ENCODE data around the gene ZRANB2. TPM values are rescaled to one million over a fixed set of nuclear protein-coding genes. Genes with fewer than 3 reads are reported as not detected.

Gene ZRANB2
- total and polyA plus RNA-seq, 10 of the 15 experiments (the other 5 are each of a cell fraction or from before 2014, with no cell fraction given): 68.4 to 189 (median 138) TPM

- TF ChIP-seq TCF7 (IDR thresholded peaks at IDR 0.05; ENCODE audit: borderline replicate concordance) (no peak), SUPT20H (IDR thresholded peaks at IDR 0.05; ENCODE audit: borderline replicate concordance, control insufficient read depth, low read depth, low read length) (no peak), SPI1 (IDR thresholded peaks at IDR 0.05; ENCODE audit: borderline replicate concordance, insufficient read depth, low read depth, low read length) (no peak), PAX5 (IDR thresholded peaks at IDR 0.05; ENCODE audit: borderline replicate concordance, low read depth, low read length) (no peak), BRCA1 (IDR thresholded peaks at IDR 0.05; ENCODE audit: low read depth, low read length) (no peak)
Measured at GRCh38 chr1:71044833-71045232, 36.0 kb downstream of the ZRANB2 start (continued).

DNA sequence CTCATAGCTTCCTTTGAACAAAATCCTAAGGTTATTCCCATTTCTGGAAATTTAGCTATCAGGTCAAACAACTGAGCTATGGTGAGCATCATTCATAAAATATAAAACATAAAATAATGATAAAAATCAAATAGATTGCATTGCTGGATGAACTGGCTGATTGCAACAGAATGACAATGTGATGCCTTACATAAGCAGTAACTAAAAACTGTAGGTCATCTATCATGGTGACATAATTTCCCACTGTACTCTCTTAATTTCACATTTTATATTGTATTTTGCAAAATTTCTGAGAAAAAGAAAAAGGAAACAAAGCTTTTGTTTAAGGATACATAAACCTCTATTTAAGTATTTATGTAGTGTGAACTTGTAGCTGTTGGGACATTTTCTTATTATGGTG is 37.8 kb downstream of the ZRANB2 start:
- POLR2A ChIA-PET: no interaction called here
- in situ Hi-C loops (cut with MboI): no loop called here
- no TSS peak for BruUV-seq (replicated peaks)

GRCh38 chr1:71041806-71042205 is 39.0 kb downstream of the ZRANB2 start:
- intact Hi-C loops (cut with micrococcal nuclease; ENCODE audit: unreplicated experiment) (no loop called here), in situ Hi-C loops (cut with MboI) (no loop called here)
- Histone ChIP-seq H3K79me2 (ENCODE audit: control insufficient read depth, insufficient read depth, low read length) (no peaks in the 10 kb centered on the region), H3K27me3 (replicated peaks in 1 of 2; ENCODE audit: control insufficient read depth in 2 of 2, insufficient read depth in 2 of 2, low read length in 1 of 2) (peaks cover 1 to 3% of the 10 kb centered on the region in 2 experiments; a peak in 3 of 4 replicates), H3K9ac (ENCODE audit: control insufficient read depth, insufficient read depth, low read length) (no peak overlapping the region), H3K4me1 (ENCODE audit: control insufficient read depth, insufficient read depth, low read length) (no peaks in the 10 kb centered on the region), H3K4me2 (ENCODE audit: control insufficient read depth, insufficient read depth) (no peak overlapping the region), H2AFZ (ENCODE audit: control insufficient read depth, low read depth, low read length) (no peak overlapping the region), H3K4me3 (no peak overlapping the region), H3K36me3 (ENCODE audit: control insufficient read depth in 2 of 2, insufficient read depth in 2 of 2, low read length in 1 of 2) (no peaks in the 10 kb centered on the region), H4K20me1 (ENCODE audit: control insufficient read depth, insufficient read depth) (no peaks in the 10 kb centered on the region), H3K9me3 (replicated peaks; ENCODE audit: control insufficient read depth, insufficient read depth, low read length) (no peaks in the 10 kb centered on the region), H3K27ac (ENCODE audit: control insufficient read depth, insufficient read depth) (no peak overlapping the region)
- BruUV-seq (replicated peaks): no TSS peak
- RAD21 ChIA-PET (ENCODE audit: unreplicated experiment): no interaction called here
- SMC1A ChIA-PET (ENCODE audit: uncharacterized antibody, unreplicated experiment): no interaction called here
- POLR2A ChIA-PET: no interaction called here
- CTCF ChIA-PET: no interaction called here
- ATAC-seq (no peak), DNase-seq (ENCODE audit: low read depth, low spot score) (no peak), FAIRE-seq (no peak)
- 33% methylated on average over 2 of the region's 2 CpGs for WGBS (ENCODE audit: insufficient coverage, insufficient replicate concordance, low lambda C conversion rate, missing lambda C conversion rate)
- no peak for TF ChIP-seq MTA3 (IDR thresholded peaks at IDR 0.05; ENCODE audit: borderline replicate concordance, low read length)
- TF ChIP-seq NR2C1 (IDR thresholded peaks at IDR 0.05): no peak
- no peak for TF ChIP-seq ZNF274 (IDR thresholded peaks at IDR 0.05; ENCODE audit: insufficient read depth, insufficient read length)
- no peak for TF ChIP-seq EED (IDR thresholded peaks at IDR 0.05; ENCODE audit: low read depth)
- TF ChIP-seq TCF3 (IDR thresholded peaks at IDR 0.05; ENCODE audit: borderline replicate concordance, insufficient read depth, low read depth, low read length): no peak
- TF ChIP-seq MYC (IDR thresholded peaks at IDR 0.05; ENCODE audit: insufficient read depth, insufficient read length, insufficient replicate concordance, low read length, severe bottlenecking): no peak
- TF ChIP-seq EZH2 (IDR thresholded peaks at IDR 0.05; ENCODE audit: borderline replicate concordance, control insufficient read depth, low read depth, low read length): no peak
- TF ChIP-seq POLR2AphosphoS2 (IDR thresholded peaks at IDR 0.05; ENCODE audit: low read depth, low read length): no peak
- no peak for TF ChIP-seq SIX5 (IDR thresholded peaks at IDR 0.05; ENCODE audit: low read depth, low read length, severe bottlenecking)
- TF ChIP-seq SMAD5 (IDR thresholded peaks at IDR 0.05; ENCODE audit: low read depth): no peak
- TF ChIP-seq SUPT20H (IDR thresholded peaks at IDR 0.05; ENCODE audit: borderline replicate concordance, control insufficient read depth, low read depth, low read length): no peak
- no peak for TF ChIP-seq LARP7 (IDR thresholded peaks at IDR 0.05)
- no peak for TF ChIP-seq CHD1 (IDR thresholded peaks at IDR 0.05; ENCODE audit: low read depth, low read length)

More for the DNA sequence above, 37.8 kb downstream of the ZRANB2 start:
- no peak for FAIRE-seq
- no peaks in the 10 kb centered on the region for H4K20me1 ChIP-seq (ENCODE audit: control insufficient read depth, insufficient read depth)
- H3K4me1 ChIP-seq (ENCODE audit: control insufficient read depth, insufficient read depth, low read length): no peaks in the 10 kb centered on the region
- H2AFZ ChIP-seq (ENCODE audit: control insufficient read depth, low read depth, low read length): no peak overlapping the region
- H3K4me3 ChIP-seq: no peak overlapping the region
- ChIA-PET RAD21 (ENCODE audit: unreplicated experiment) (no interaction called here), SMC1A (ENCODE audit: uncharacterized antibody, unreplicated experiment) (interaction anchor here (1.2 kb wide), 1 partner anchor 43 kb away, joined by 3 read pairs; no protein-coding TSS in a partner anchor), CTCF (interaction anchor here (1.0 kb wide), 1 partner anchor 515 kb away, joined by 4 read pairs; no protein-coding TSS in a partner anchor)
- no peaks in the 10 kb centered on the region for H3K79me2 ChIP-seq (ENCODE audit: control insufficient read depth, insufficient read depth, low read length)
- TF ChIP-seq TARDBP (IDR thresholded peaks at IDR 0.05; ENCODE audit: borderline replicate concordance): no peak
- no peak overlapping the region for H3K4me2 ChIP-seq (ENCODE audit: control insufficient read depth, insufficient read depth)
- no peak overlapping the region for H3K9ac ChIP-seq (ENCODE audit: control insufficient read depth, insufficient read depth, low read length)
- DNase-seq (ENCODE audit: low read depth, low spot score): no peak
- no peaks in the 10 kb centered on the region for H3K36me3 ChIP-seq (ENCODE audit: control insufficient read depth in 2 of 2, insufficient read depth in 2 of 2, low read length in 1 of 2)
- intact Hi-C loops (cut with micrococcal nuclease; ENCODE audit: unreplicated experiment): no loop called here
- H3K27me3 ChIP-seq (replicated peaks in 1 of 2; ENCODE audit: control insufficient read depth in 2 of 2, insufficient read depth in 2 of 2, low read length in 1 of 2): peaks cover 7 to 8% of the 10 kb centered on the region in 2 experiments
- no peaks in the 10 kb centered on the region for H3K9me3 ChIP-seq (replicated peaks; ENCODE audit: control insufficient read depth, insufficient read depth, low read length)
- ATAC-seq: no peak
- no peak overlapping the region for H3K27ac ChIP-seq (ENCODE audit: control insufficient read depth, insufficient read depth)

Data from GM12878 (cell line).